Measurements from ENCODE around the gene MSTO1.
"Not testable (repeated sequence)": the region's sequence is repeated elsewhere in the genome, so short reads cannot be mapped to it uniquely, and the experiment has no call there.

GRCh38 chr1:155642559-155643180 is 32.7 kb downstream of the MSTO1 start:
- not testable (repeated sequence) for TF ChIP-seq CTCF, POLR2AphosphoS5, POLR2A (IDR thresholded peaks at IDR 0.05)
